ENCODE measurements around the gene DOCK2. TPM values are rescaled to one million over a fixed set of nuclear protein-coding genes. Genes with fewer than 3 reads are reported as not detected.

DOCK2 gene
- total RNA-seq, 2 donors from 2014 or later, result 32.1 to 40.3 TPM

DNA sequence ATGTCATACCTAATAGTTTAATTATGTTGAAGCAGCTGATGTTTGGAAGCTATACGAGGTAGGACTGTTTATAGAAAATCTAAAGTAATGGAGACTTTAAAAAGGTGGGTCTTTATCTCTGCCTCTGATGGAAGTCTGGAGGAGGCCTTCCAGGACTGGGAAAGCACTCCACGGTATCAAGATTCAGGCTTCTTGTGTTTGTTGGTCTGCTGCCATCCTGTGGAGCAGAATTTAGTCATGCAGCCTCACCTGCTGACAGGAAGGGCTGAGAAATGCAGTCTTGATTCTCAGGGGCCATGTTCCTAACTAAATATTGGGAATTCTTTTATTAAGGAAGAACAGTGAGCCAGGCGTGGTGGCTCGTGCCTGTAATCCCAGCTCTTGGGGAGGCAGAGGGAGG, 37.6 kb upstream of the DOCK2 start:
- ATAC-seq (ENCODE audit: insufficient number of reproducible peaks, low FRiP score, low read depth) (no peak), DNase-seq (ENCODE audit: low spot score) (no peak)
- TF ChIP-seq, protein P1, sequence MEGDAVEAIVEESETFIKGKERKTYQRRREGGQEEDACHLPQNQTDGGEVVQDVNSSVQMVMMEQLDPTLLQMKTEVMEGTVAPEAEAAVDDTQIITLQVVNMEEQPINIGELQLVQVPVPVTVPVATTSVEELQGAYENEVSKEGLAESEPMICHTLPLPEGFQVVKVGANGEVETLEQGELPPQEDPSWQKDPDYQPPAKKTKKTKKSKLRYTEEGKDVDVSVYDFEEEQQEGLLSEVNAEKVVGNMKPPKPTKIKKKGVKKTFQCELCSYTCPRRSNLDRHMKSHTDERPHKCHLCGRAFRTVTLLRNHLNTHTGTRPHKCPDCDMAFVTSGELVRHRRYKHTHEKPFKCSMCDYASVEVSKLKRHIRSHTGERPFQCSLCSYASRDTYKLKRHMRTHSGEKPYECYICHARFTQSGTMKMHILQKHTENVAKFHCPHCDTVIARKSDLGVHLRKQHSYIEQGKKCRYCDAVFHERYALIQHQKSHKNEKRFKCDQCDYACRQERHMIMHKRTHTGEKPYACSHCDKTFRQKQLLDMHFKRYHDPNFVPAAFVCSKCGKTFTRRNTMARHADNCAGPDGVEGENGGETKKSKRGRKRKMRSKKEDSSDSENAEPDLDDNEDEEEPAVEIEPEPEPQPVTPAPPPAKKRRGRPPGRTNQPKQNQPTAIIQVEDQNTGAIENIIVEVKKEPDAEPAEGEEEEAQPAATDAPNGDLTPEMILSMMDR (IDR thresholded peaks at IDR 0.05), result no peak
- no peaks in the 10 kb centered on the region for H3K4me1 ChIP-seq (ENCODE audit: control insufficient read depth in 1 of 2, low read depth in 2 of 2)
- no peaks in the 10 kb centered on the region for H3K27me3 ChIP-seq (replicated peaks; ENCODE audit: insufficient read depth)
- H3K4me3 ChIP-seq, result no peak overlapping the region
- no peak overlapping the region for H3K27ac ChIP-seq
- H3K36me3 ChIP-seq, result peaks cover 7% of the 10 kb centered on the region
- H3K9me3 ChIP-seq, result no peaks in the 10 kb centered on the region

DNA sequence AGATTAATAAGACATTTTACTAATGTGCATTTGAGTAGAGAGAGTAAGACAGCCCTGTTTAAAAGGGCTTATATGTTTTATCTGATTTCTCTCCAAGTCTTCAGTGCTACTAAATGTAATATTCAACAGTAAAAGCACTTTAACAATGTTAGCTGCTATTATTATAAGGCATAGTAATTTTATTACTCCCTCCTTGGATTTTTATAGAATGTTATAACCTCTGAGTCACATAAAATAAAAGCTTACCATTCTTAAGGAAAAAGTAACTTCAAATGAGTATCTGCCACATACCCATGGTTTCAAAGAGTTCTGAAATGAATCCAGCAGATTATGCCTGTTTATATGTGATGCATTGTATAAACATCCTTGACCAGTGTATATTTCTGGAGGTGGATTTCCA, 34.5 kb upstream of the DOCK2 start:
- TF ChIP-seq, protein P1 (IDR thresholded peaks at IDR 0.05), result no peak
- ATAC-seq (ENCODE audit: insufficient number of reproducible peaks, low FRiP score, low read depth), result no peak
- Histone ChIP-seq H3K36me3 (peaks cover 6% of the 10 kb centered on the region), H3K9me3 (no peaks in the 10 kb centered on the region), H3K4me1 (ENCODE audit: control insufficient read depth in 1 of 2, low read depth in 2 of 2) (no peaks in the 10 kb centered on the region), H3K27ac (no peak overlapping the region), H3K27me3 (replicated peaks; ENCODE audit: insufficient read depth) (no peaks in the 10 kb centered on the region), H3K4me3 (no peak overlapping the region)
- no peak for DNase-seq (ENCODE audit: low spot score)

DNA sequence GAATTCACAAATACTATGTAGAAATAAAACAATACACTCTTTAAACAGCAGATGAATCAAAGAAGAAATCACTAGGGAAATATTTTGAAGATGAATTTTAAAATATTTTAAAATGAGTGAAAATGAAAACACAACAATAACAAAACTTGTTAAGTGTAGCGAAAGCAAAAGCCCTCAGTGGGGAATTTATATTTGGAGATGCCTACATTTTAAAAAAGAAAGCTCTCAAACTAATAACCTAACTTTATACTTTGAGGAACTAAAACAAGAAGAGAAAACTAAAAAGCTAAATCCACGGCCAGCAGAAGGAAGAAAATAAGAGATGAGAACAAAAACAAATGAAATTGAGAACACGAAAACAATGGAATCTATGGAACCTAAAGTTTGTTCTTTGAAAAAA, 30.8 kb upstream of the DOCK2 start:
- TF ChIP-seq, protein P1 (IDR thresholded peaks at IDR 0.05), result no peak
- Histone ChIP-seq H3K4me1 (ENCODE audit: control insufficient read depth in 1 of 2, low read depth in 2 of 2) (no peaks in the 10 kb centered on the region), H3K27ac (no peak overlapping the region), H3K36me3 (no peaks in the 10 kb centered on the region), H3K4me3 (no peak overlapping the region), H3K9me3 (no peaks in the 10 kb centered on the region), H3K27me3 (replicated peaks; ENCODE audit: insufficient read depth) (no peaks in the 10 kb centered on the region)
- DNase-seq (ENCODE audit: low spot score) (no peak), ATAC-seq (ENCODE audit: insufficient number of reproducible peaks, low FRiP score, low read depth) (no peak)

DNA sequence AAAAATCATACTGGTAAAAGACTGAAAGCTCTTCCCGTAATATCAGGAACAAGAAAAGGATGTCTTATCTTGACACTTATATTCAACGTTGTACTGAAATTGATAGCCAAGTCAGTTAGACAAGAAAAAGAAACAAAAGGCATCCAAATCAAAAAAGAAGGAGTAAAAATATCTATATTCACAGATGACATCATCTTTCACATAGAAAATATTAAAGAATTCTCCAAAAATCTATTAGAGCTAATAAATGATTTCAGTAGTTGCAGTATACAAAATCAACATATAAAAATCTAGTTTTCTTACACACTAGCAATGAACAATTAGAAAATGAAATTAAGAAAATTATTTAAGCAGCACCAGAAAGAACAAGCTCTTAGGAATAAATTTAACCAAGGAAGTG, 29.2 kb upstream of the DOCK2 start:
- Histone ChIP-seq H3K27me3 (replicated peaks; ENCODE audit: insufficient read depth) (no peaks in the 10 kb centered on the region), H3K4me3 (no peak overlapping the region), H3K36me3 (no peaks in the 10 kb centered on the region), H3K4me1 (ENCODE audit: control insufficient read depth in 1 of 2, low read depth in 2 of 2) (no peaks in the 10 kb centered on the region), H3K27ac (no peak overlapping the region), H3K9me3 (no peaks in the 10 kb centered on the region)
- DNase-seq (ENCODE audit: low spot score) (no peak), ATAC-seq (ENCODE audit: insufficient number of reproducible peaks, low FRiP score, low read depth) (no peak)
- TF ChIP-seq, protein P1 (IDR thresholded peaks at IDR 0.05), result no peak

DNA sequence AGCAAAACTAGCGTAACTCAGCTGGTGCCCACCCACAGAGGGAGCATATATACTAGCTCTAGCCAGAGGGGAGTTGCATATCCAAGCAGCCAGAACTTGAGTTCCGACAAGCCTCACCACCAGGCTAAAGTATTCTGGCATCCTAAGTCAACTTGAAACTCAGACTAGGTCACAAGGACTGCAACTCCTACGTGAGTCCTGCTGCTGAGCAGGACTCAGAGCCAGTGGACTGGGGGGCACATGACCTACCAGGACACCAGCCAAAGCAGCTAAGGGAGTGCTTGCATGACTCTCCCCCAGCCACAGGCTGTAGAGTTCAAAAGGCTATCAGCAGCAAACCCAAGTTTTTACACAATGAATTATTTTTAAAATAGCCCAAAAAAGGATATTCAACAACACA, 27.4 kb upstream of the DOCK2 start:
- no peak for DNase-seq (ENCODE audit: low spot score)
- Histone ChIP-seq H3K9me3 (no peaks in the 10 kb centered on the region), H3K4me1 (ENCODE audit: control insufficient read depth in 1 of 2, low read depth in 2 of 2) (no peaks in the 10 kb centered on the region), H3K27ac (no peak overlapping the region), H3K4me3 (no peak overlapping the region), H3K36me3 (no peaks in the 10 kb centered on the region), H3K27me3 (replicated peaks; ENCODE audit: insufficient read depth) (no peaks in the 10 kb centered on the region)
- ATAC-seq (ENCODE audit: insufficient number of reproducible peaks, low FRiP score, low read depth), result no peak
- TF ChIP-seq, protein P1 (IDR thresholded peaks at IDR 0.05), result no peak
